ENCODE results near the gene FILIP1L. TPM values are rescaled to one million over a fixed set of nuclear protein-coding genes. Genes with fewer than 3 reads are reported as not detected.
"Not testable (repeated sequence)": the region's sequence is repeated elsewhere in the genome, so short reads cannot be mapped to it uniquely, and the experiment has no call there.

FILIP1L gene
- total and polyA plus RNA-seq, 11 donors = 18.2 to 120 (median 77.3) TPM

GRCh38 chr3:99842826-99843589 is 271.3 kb downstream of the FILIP1L start:
- Histone ChIP-seq H3K36me3 (peaks cover 0 to 6% (median 0%) of the 10 kb centered on the region in 9 donors), H3K4me3 (peak overlapping the region in 1 of 12 donors; percentile 8), H3K4me1 (peaks cover 12 to 55% (median 47%) of the 10 kb centered on the region in 12 donors), H3K27me3 (no peaks in the 10 kb centered on the region), H3K9me3 (no peaks in the 10 kb centered on the region), H3K27ac (peak overlapping the region; percentile 53 to 83 (median 72))
- DNase-seq (no peak), ATAC-seq (peak; percentile 72 to 80 (median 74))
- 38 to 48% (median 40%) methylated on average over 2 of the region's 2 CpGs for WGBS, 4 donors
- peak; percentile 59 to 81 (median 72) for TF ChIP-seq CTCF (IDR thresholded peaks at IDR 0.05)
- TF ChIP-seq POLR2A (IDR thresholded peaks at IDR 0.05) = no peak
- intact Hi-C loops (cut with DNase I) = loop anchor here (2.0 to 10.0 kb wide), 7 partner anchors 162 to 412 kb away; no protein-coding TSS in a partner anchor

- DNase-seq, H3K27ac ChIP-seq, ATAC-seq, H3K27me3 ChIP-seq, H3K9me3 ChIP-seq, H3K36me3 ChIP-seq, H3K4me3 ChIP-seq: not testable (repeated sequence)
- intact Hi-C loops (cut with DNase I) = loop anchor here (2.0 to 10.0 kb wide), 7 partner anchors 163 to 413 kb away; no protein-coding TSS in a partner anchor
- WGBS, 4 donors = 96 to 97% (median 97%) methylated on average over 4 of the region's 4 CpGs
- peaks cover 9 to 56% (median 45%) of the 10 kb centered on the region in 12 donors for H3K4me1 ChIP-seq
Measured at GRCh38 chr3:99841949-99842348, 272.4 kb downstream of the FILIP1L start.

GRCh38 chr3:99839613-99840012 is 274.7 kb downstream of the FILIP1L start:
- 86 to 95% (median 86%) methylated on average over 1 of the region's 1 CpG for WGBS, 4 donors
- no peak for DNase-seq
- no peaks in the 10 kb centered on the region for H3K27me3 ChIP-seq
- no peak overlapping the region for H3K4me3 ChIP-seq
- no peak for ATAC-seq
- H3K27ac ChIP-seq = no peak overlapping the region
- no peaks in the 10 kb centered on the region for H3K9me3 ChIP-seq
- intact Hi-C loops (cut with DNase I) = loop anchor here in 9 of 10 donors (5.0 to 10.0 kb wide), 8 partner anchors 165 to 565 kb away; partner anchors contain the start of genes LNP1 (in 1 of the 9) and TOMM70 (in 1 of the 9)
- TF ChIP-seq CTCF (IDR thresholded peaks at IDR 0.05) (no peak), POLR2A (IDR thresholded peaks at IDR 0.05) (no peak)
- peaks cover 0 to 47% (median 25%) of the 10 kb centered on the region in 12 donors for H3K4me1 ChIP-seq
- H3K36me3 ChIP-seq = peaks cover 0 to 4% (median 0%) of the 10 kb centered on the region in 9 donors

GRCh38 chr3:99838755-99839154 is 275.5 kb downstream of the FILIP1L start:
- intact Hi-C loops (cut with DNase I) = loop anchor here in 4 of 10 donors (5.0 to 10.0 kb wide), 3 partner anchors 224 to 566 kb away; partner anchors contain the start of genes LNP1 (in 1 of the 4) and TOMM70 (in 1 of the 4)
- no peak overlapping the region for H3K27ac ChIP-seq
- DNase-seq (no peak), ATAC-seq (no peak)
- no peak overlapping the region for H3K4me3 ChIP-seq
- H3K4me1 ChIP-seq = peaks cover 0 to 47% (median 17%) of the 10 kb centered on the region in 12 donors
- H3K9me3 ChIP-seq = no peaks in the 10 kb centered on the region
- peaks cover 0 to 4% (median 0%) of the 10 kb centered on the region in 9 donors for H3K36me3 ChIP-seq
- no peaks in the 10 kb centered on the region for H3K27me3 ChIP-seq
- TF ChIP-seq CTCF (IDR thresholded peaks at IDR 0.05) = no peak

All from heart left ventricle (tissue), 16 donors.